ENCODE data around the gene LIMCH1.

GRCh38 chr4:41526628-41527027, 11.3 kb upstream of the LIMCH1 start:
- TF ChIP-seq CTCF (IDR thresholded peaks at IDR 0.05): no peak
- no peak for TF ChIP-seq POLR2A (IDR thresholded peaks at IDR 0.05)

All from adrenal gland (tissue), 5 donors.